Mesothelial cell of epicardium (in vitro differentiated cells): Measurements from ENCODE around the gene MRPL1. TPM values are rescaled to one million over a fixed set of nuclear protein-coding genes. Genes with fewer than 3 reads are reported as not detected.

Experiments
- DNase-seq, 2 experiments: peaks; one replicate each; pipeline ENCODE4 v3.0.0; 2021; ENCODE audit warnings: low spot score in 2 of 2; ENCODE audit not compliant: unreplicated experiment in 2 of 2
- H3K27ac Mint-ChIP-seq: 2 replicates; pipeline ENCODE4 v1.8.0; 2021; ENCODE audit warnings: mixed read lengths
- H3K27me3 Mint-ChIP-seq: 2 replicates; pipeline ENCODE4 v1.8.0; 2021; ENCODE audit warnings: low read depth, mixed read lengths
- H3K36me3 Mint-ChIP-seq: 2 replicates; pipeline ENCODE4 v1.8.0; 2021; ENCODE audit warnings: mixed read lengths
- H3K4me1 Mint-ChIP-seq: 2 replicates; pipeline ENCODE4 v1.8.0; 2021; ENCODE audit warnings: mixed read lengths
- H3K4me3 Mint-ChIP-seq: 2 replicates; pipeline ENCODE4 v1.8.0; 2021; ENCODE audit warnings: mild to moderate bottlenecking, moderate library complexity, mixed read lengths
- H3K9me3 Mint-ChIP-seq: 2 replicates; pipeline ENCODE4 v1.8.0; 2021; ENCODE audit warnings: mixed read lengths
- total RNA-seq: library from RNA; stranded (reverse); gene quantifications from 3 replicates; pipeline ENCODE4 v1.2.1, GENCODE V29; 2021
- TF ChIP-seq, protein P1 (sequence below): fragments of 200-600 bp; sonication (generic); IDR thresholded peaks from one replicate; pipeline ENCODE4 v1.5.0; 2021; ENCODE audit warnings: antibody characterized with exemption; ENCODE audit not compliant: unreplicated experiment

Gene MRPL1
- total RNA-seq, 1 donor from 2014 or later, result 27.0 TPM

DNA sequence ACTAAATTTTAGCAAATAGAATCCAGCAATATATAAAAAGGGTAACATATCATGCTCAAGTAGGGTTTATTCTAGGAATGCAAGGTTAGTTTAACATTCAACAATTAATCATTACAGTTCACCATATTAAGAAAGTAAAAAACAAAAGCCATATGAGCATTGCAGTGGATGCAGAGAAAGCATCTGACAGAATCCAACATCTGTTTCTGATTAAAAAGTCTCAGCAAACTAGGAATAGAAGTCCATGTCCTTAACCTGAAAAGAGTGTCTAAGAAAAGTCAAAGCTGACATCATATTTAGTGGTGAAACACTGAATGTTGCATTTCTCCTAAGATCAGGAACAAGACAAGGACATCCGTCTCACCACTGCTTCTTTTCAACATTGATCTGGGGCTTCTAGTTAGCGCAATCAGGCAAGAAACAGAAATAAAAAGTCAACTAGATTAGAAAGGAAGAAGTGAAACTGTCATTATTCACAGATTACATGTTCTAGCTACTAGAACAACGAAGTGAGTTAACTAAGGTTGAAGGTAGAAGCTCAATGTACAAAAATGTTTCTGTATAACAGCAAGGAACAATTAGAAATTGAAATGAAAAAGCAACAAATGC lies 49.3 kb downstream of the MRPL1 start:
- peaks cover 35% of the 10 kb centered on the region for H3K36me3 Mint-ChIP-seq
- TF ChIP-seq, protein P1, sequence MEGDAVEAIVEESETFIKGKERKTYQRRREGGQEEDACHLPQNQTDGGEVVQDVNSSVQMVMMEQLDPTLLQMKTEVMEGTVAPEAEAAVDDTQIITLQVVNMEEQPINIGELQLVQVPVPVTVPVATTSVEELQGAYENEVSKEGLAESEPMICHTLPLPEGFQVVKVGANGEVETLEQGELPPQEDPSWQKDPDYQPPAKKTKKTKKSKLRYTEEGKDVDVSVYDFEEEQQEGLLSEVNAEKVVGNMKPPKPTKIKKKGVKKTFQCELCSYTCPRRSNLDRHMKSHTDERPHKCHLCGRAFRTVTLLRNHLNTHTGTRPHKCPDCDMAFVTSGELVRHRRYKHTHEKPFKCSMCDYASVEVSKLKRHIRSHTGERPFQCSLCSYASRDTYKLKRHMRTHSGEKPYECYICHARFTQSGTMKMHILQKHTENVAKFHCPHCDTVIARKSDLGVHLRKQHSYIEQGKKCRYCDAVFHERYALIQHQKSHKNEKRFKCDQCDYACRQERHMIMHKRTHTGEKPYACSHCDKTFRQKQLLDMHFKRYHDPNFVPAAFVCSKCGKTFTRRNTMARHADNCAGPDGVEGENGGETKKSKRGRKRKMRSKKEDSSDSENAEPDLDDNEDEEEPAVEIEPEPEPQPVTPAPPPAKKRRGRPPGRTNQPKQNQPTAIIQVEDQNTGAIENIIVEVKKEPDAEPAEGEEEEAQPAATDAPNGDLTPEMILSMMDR, result no peak
- no peak overlapping the region for H3K27ac Mint-ChIP-seq
- H3K4me3 Mint-ChIP-seq, result no peak overlapping the region
- H3K4me1 Mint-ChIP-seq, result no peaks in the 10 kb centered on the region
- peaks cover 20% of the 10 kb centered on the region for H3K9me3 Mint-ChIP-seq
- H3K27me3 Mint-ChIP-seq, result no peaks in the 10 kb centered on the region
- no peak for DNase-seq

DNA sequence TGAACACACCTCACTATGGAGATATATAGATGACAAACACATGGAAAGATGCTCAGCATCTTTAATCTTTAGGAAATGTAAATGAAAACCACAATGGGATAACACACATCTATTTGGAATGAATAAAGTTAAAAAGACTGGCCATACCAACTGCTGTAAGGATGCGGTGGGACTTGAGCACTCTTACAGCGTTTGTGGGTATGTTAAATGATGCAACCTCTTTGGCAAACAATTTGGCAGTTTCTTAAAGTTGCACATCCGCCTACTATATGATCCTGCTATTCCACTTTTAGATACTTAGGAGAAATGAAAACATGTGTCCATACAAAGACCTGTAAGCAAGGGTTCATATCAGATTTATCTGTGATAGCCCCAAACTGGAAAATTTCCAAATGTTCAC lies 50.7 kb downstream of the MRPL1 start:
- TF ChIP-seq, protein P1, result no peak

DNA sequence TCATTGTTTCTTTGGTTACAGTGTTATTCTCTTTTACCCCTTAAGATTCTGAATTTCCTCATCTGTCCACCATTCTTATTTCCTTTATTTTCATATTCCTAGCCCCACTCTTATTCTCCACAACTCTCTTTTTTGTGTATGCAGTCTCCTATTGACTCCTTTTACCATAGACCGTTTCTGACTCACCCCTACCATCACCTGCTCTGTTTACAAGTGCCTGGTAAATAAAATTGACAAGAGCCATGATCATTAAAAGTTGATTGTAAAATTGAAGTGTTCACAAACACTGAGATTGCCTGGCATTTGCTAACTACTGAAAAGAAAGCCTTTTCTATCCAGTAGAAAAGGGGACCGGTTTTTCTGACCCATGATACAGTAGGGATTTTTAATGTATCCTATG lies 54.4 kb downstream of the MRPL1 start:
- Mint-ChIP-seq H3K36me3 (peaks cover 13% of the 10 kb centered on the region), H3K27ac (no peak overlapping the region), H3K4me3 (no peak overlapping the region), H3K27me3 (no peaks in the 10 kb centered on the region), H3K9me3 (peaks cover 8% of the 10 kb centered on the region), H3K4me1 (peaks cover 4% of the 10 kb centered on the region)
- TF ChIP-seq, protein P1, result no peak
- DNase-seq, result no peak

More for the DNA sequence above, 50.7 kb downstream of the MRPL1 start:
- peaks cover 20% of the 10 kb centered on the region for H3K9me3 Mint-ChIP-seq
- no peaks in the 10 kb centered on the region for H3K27me3 Mint-ChIP-seq
- no peaks in the 10 kb centered on the region for H3K4me1 Mint-ChIP-seq
- no peak overlapping the region for H3K27ac Mint-ChIP-seq
- H3K4me3 Mint-ChIP-seq, result no peak overlapping the region
- peaks cover 30% of the 10 kb centered on the region for H3K36me3 Mint-ChIP-seq
- DNase-seq, result no peak

DNA sequence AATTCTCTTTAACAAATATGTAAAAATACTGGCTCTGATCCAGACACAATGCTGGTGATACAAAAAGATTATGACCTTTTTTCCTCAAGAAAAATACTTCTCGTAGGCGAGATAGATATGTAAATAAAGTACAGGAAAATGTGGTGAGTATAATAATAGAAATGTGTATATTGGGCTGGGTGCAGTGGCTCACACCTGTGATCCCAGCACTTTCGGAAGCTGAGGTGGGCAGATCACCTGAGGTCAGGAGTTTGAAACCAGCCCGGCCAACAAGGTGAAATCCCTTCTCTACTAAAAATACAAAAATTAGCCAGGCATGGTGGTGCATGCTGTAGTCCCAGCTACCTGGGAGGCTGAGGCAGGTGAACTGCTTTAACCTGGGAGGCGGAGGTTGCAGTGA lies 55.0 kb downstream of the MRPL1 start:
- H3K27ac Mint-ChIP-seq, result no peak overlapping the region
- peaks cover 11% of the 10 kb centered on the region for H3K9me3 Mint-ChIP-seq
- no peaks in the 10 kb centered on the region for H3K27me3 Mint-ChIP-seq
- DNase-seq, result no peak
- peaks cover 4% of the 10 kb centered on the region for H3K4me1 Mint-ChIP-seq
- H3K4me3 Mint-ChIP-seq, result no peak overlapping the region
- H3K36me3 Mint-ChIP-seq, result peaks cover 12% of the 10 kb centered on the region
- TF ChIP-seq, protein P1, result no peak

DNA sequence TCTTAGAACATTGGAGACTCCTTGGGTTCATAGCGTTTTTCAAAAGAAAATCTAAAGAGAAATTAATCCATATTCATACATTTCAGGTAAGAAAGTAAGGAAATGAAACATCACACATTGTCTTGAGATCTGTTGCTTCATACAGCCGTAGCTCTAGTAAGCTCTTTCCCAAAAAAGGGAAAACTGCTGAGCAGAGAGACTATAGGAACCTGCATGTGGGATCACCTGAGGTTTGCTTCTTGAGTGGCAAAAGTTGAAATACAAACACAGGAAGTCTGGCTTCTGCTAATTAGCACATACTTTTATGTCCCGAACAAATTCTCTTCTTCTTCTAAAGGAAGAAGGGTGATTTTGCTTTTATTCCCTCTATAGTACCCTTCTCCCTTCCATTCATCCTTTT lies 57.7 kb downstream of the MRPL1 start:
- Mint-ChIP-seq H3K4me1 (peaks cover 4% of the 10 kb centered on the region), H3K4me3 (no peak overlapping the region), H3K27me3 (no peaks in the 10 kb centered on the region), H3K36me3 (peaks cover 19% of the 10 kb centered on the region), H3K9me3 (peaks cover 15% of the 10 kb centered on the region), H3K27ac (no peak overlapping the region)
- DNase-seq, result no peak
- TF ChIP-seq, protein P1, result no peak

DNA sequence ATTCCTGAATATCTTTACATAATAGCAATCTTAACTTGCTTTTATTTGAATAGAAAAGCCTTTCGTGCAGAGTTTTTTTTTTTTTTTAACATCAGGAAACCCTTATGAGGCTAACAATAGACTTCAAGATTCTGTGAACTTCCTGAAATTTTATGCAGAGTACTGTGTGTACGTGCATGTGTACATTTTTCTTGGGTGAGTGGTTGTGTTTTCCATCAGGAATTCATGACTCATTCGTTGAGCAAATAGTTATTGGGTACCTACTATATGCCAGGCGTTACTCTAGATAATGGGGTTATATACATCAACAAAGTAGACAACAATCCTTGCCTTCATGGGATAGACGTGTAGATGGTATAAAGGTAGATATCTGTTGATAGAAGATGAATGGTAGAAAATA lies 59.1 kb downstream of the MRPL1 start:
- no peak overlapping the region for H3K27ac Mint-ChIP-seq

More for the DNA sequence above, 59.1 kb downstream of the MRPL1 start:
- Mint-ChIP-seq H3K27me3 (no peaks in the 10 kb centered on the region), H3K4me1 (peaks cover 4% of the 10 kb centered on the region), H3K4me3 (no peak overlapping the region), H3K36me3 (peaks cover 29% of the 10 kb centered on the region), H3K9me3 (peaks cover 24% of the 10 kb centered on the region)
- DNase-seq, result no peak
- TF ChIP-seq, protein P1, result no peak
